ENCODE results near the gene SEMA6A. TPM values are rescaled to one million over a fixed set of nuclear protein-coding genes. Genes with fewer than 3 reads are reported as not detected.
A peak's percentile ranks its signal among the peaks of the same experiment; 100 is the strongest.

Gene SEMA6A
- total and polyA plus RNA-seq, 2 of the 13 experiments (the other 11 are each of a cell fraction or from before 2014, with no cell fraction given), result 5.1 to 6.5 TPM

- TF ChIP-seq AKNA (CRISPR knock-in tag; IDR thresholded peaks at IDR 0.05; ENCODE audit: borderline replicate concordance) (no peak), ZNF644 (CRISPR knock-in tag; IDR thresholded peaks at IDR 0.05; ENCODE audit: low read depth) (no peak), KAT2B (IDR thresholded peaks at IDR 0.05; ENCODE audit: borderline replicate concordance, low read depth, low read length) (no peak), HOMEZ (CRISPR knock-in tag; IDR thresholded peaks at IDR 0.05; ENCODE audit: low read depth) (no peak), SNRNP70 (IDR thresholded peaks at IDR 0.05; ENCODE audit: low read depth, low read length) (no peak), EEA1 (CRISPR knock-in tag; IDR thresholded peaks at IDR 0.05; ENCODE audit: borderline replicate concordance) (no peak), ZBTB46 (CRISPR knock-in tag; IDR thresholded peaks at IDR 0.05; ENCODE audit: borderline replicate concordance) (no peak), MLLT10 (CRISPR knock-in tag; IDR thresholded peaks at IDR 0.05) (no peak), HBP1 (CRISPR knock-in tag; IDR thresholded peaks at IDR 0.05; ENCODE audit: low read depth) (no peak), AHDC1 (CRISPR knock-in tag; IDR thresholded peaks at IDR 0.05; ENCODE audit: borderline replicate concordance) (no peak), STAG1 (CRISPR knock-in tag; IDR thresholded peaks at IDR 0.05) (peak; percentile 7; the same call in 1 of the 2 replicates), ATF7-NPFF (CRISPR knock-in tag; IDR thresholded peaks at IDR 0.05; ENCODE audit: low read depth) (peak; percentile 41; the same call in 1 of the 2 replicates)
These were observed 2.0 kb downstream of the SEMA6A start (continued) for GRCh38 chr5:116572350-116573278.

All from HepG2 (cell line).